GM19193 (cell line): ENCODE results near the gene DNAJC9.

Experiments
- POLR2A ChIP-seq: IDR thresholded peaks from 4 replicates; pipeline ENCODE4 v1.6.1; 2011; ENCODE audit not compliant: insufficient read depth, insufficient read length; ENCODE audit errors: extremely low read depth

DNAJC9 gene, protein sequence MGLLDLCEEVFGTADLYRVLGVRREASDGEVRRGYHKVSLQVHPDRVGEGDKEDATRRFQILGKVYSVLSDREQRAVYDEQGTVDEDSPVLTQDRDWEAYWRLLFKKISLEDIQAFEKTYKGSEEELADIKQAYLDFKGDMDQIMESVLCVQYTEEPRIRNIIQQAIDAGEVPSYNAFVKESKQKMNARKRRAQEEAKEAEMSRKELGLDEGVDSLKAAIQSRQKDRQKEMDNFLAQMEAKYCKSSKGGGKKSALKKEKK

DNA sequence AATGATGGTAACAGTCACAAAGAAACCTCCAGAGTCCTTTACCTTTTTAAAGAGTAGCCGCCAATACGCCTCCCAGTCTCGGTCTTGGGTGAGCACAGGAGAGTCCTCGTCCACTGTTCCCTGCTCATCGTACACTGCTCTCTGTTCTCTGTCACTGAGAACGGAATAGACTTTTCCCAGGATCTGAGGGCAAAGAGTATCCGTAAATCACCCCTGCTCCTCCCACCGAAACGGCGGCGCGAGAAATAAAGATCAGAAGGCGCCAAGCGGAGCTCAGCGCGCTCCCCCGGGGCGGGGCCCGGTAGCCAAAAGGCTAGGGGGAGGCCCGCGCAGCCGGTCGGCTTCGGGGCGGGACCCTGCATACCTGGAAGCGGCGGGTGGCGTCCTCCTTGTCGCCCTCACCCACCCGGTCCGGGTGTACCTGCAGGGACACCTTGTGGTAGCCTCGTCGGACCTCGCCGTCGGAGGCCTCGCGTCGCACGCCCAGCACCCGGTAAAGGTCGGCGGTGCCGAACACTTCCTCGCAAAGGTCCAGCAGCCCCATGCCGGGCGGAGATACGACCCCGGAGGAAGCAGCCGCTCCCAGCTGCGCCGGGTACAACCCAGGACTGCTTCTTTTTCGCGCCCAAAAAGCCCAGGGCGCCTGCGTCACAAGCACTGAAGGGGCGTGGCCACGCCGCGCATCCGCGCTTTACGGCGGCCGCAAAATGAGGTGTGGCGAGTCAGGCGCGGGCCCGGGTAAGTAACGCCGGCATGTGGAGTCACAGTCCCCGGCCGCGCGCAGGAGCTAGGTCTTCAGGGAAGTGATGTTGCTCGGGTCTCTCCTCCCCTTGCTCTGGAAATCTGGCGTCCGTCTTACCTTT, at the start of gene DNAJC9:
TSS of gene DNAJC9 (minus strand) at position 610 of the 863 bp plus-strand sequence. CDS start at position 544, 66 bp downstream.
- peak; percentile 97 for TF ChIP-seq POLR2A

DNA sequence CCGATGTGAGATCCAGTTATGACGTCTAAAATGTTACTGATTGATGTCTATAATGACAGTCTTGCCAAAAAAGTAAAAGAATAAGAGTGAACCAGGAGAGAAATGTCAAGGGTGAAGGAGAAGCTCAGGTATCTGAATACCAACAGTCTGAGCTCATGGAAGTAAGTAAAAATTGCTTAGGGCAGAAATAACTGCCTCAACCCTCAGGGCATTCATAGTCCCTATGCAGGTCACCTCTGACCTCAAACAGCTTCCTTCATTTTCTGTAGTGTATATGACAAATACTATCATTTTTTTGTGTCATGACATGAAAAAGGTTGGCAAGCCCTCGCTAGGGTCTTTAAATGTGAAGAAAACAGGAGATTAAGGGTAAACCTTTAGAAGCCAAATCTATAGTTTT, 46.4 kb upstream of the DNAJC9 start:
- no peak for TF ChIP-seq POLR2A

DNA sequence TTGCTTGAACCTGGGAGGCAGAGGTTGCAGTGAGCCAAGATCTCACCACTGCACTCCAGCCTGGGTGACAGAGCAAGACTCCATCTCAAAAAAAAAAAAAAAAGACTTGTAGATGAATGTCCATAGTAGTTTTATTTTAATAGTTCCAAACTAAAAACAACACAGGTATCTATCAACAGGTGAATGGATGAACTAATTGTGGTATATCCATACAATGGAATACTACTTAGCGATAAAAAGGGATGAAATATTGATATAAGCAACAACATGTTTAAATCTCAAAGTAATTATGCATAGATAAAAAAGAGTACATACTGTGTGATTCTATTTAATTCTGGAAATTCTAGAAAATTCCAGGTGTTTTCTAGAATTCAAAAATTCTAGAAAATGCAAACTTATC, 42.9 kb upstream of the DNAJC9 start:
- TF ChIP-seq POLR2A, result no peak

- TF ChIP-seq POLR2A, result no peak
Measured at GRCh38 chr10:73287441-73287840, 40.4 kb upstream of the DNAJC9 start.

- no peak for TF ChIP-seq POLR2A
Measured at GRCh38 chr10:73281097-73281496, 34.0 kb upstream of the DNAJC9 start.

DNA sequence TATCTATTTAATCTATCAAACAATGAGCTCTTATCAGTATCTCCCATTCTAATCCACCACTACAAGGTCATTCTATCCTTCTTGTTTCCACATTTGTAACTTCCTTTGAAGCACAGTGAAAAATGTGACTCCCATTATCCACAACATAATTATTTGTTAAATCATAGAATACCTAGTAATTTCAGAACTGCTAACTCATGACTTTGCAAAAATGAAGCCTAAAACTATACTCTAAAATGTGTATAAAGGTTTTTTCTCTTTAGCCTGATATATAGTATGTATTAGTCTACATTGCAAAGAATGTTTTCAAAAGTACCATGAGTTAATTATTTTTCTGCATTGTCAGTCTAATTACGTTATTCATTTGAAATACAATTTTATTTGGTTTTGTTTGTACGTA, 17.4 kb upstream of the DNAJC9 start:
- no peak for TF ChIP-seq POLR2A

DNA sequence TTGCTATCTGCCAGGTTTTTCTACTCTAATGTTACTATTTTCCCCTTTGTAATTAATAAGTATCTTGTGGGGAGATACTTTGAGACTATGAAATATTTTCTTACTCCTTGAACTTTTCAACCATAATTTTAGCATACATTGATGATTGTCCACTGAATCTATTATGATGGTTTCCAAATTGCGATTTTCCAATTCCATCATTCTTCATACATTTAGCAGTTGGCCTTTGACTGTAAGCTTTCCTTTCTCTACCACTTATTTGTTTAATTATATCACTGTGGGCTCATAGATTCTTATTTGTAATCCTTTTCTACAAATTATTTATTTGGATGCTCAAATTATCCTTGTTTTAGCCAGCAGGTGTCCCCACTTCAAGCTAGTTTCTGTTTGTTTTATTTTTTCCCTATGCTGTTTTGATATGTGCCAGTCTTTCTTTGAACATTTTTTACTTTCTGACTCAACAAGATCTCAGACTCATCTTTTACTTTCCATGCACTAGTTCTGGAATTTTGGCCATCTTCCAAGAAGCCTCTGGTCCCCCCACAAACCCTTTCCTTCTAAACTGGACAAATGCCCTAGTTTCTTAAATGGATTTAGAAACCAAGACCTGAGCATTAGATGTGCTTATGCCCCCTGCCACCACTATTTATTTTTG, 16.8 kb upstream of the DNAJC9 start:
- no peak for TF ChIP-seq POLR2A

GRCh38 chr10:73262880-73263555, 16.0 kb upstream of the DNAJC9 start:
- no peak for TF ChIP-seq POLR2A

DNA sequence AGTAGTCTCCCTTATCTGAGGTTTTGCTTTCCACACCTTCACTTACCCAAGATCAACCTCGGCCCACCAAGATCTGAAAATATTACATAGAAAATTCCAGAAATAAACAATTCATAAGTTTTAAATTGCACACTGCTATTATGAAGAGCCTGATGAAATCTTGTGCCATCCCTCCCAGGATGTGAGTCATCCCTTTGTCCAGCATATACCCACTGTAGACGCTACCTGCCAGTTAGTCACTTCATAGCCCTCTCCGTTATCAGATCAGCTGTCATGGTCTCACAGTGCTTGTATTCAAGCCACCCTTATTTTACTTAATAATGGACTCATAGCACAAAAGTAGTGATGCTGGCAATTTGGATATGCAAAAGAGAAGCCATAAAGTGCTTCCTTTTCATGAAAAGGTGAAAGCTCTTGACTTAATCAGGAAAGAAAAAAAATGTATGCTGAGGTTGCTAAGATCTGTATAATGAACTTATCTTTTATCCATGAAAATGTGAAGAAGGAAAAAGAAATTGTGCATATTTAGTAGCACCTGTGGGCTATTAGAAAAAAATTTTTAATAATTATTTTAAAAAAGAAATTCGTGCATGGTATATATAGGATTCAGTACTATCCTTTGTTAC, 15.2 kb upstream of the DNAJC9 start:
- no peak for TF ChIP-seq POLR2A

DNA sequence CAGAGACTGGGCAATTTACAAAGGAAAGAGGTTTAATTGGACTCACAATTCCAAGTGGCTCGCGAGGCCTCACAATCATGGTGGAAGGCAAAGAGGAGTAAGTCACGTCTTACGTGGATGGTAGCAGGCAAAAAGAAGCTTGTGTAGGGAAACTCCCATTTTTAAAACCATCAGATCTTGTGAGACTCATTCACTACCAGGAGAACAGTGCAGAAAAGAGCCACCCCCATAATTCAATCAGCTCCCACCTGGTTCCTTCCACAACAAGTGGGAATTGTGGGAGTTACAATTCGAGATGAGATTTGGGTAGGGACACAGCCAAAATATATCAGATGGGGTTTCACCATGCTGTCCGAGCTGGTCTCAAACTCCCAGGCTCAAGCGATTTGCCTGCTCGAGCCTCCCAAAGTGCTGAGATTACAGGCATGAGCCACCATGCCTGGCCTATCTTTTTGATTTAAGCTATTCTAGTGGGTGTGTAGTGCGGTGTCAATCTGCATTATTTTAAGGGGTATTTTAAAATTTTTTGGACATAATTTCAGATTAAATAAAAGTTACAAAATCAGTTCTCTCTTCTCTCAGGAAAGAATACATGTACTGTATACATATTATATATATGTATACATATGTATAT, 14.4 kb upstream of the DNAJC9 start:
- TF ChIP-seq POLR2A, result no peak

DNA sequence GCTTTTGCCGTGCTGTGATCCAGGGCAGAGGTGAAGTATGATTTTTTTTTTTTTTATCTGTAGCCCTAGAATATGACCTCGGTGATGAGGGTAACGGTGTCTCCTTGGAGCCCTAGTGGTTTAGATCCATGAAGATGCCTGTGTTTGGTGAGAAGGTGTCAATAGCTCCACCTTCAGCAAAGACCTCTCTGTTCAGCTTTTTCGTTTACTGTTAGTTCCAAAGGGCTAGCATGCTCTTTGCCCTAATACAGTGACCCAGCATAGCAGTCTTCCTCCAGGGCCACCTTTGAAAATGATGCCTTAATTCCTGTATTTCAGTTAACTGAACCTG, 6.1 kb upstream of the DNAJC9 start:
- TF ChIP-seq POLR2A, result no peak

GRCh38 chr10:73252445-73253224, 5.6 kb upstream of the DNAJC9 start, which contains the start of gene MRPS16:
MRPS16 (minus strand) TSS chr10:73252644; CDS start chr10:73252482, 162 bp downstream.
- peak; percentile 97 for TF ChIP-seq POLR2A

GRCh38 chr10:73251683-73252444, 4.8 kb upstream of the DNAJC9 start:
- no peak for TF ChIP-seq POLR2A
